ENCODE results near the gene RSPH4A.

DNA sequence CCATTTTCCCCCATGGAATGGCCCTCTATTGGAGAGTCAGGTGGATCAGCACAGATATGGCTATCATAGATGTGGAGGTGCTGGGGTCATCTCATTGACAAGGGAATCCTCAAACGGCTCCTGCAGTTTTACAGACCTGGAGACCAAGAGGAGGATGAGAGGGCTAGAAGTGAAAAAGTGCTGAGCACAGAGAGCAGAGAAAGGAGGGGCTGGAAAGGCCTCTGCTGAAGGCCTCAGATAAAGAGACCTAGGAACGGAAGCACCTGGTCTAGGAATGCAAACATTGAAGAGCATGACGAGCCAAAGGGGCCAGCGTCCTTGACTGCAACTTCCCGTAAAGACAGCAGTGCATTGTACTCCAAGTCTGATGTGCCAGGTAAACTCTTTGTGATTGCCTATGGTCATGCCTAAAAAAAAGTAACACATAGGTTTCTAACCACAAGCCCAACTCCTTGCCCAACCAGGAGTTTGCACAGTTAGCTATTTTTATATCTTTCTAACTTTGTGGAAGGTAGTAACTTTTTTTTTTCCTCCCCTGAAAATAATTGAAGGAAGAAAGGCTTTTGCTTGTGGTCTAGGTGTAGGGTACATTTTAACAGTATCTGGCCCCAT is 15.2 kb downstream of the RSPH4A start:
- TF ChIP-seq MAX (IDR thresholded peaks at IDR 0.05; ENCODE audit: low read depth, low read length) = no peak
- no peak for TF ChIP-seq CTCF (IDR thresholded peaks at IDR 0.05; ENCODE audit: low read depth, low read length)
- no peak for TF ChIP-seq POLR2A (IDR thresholded peaks at IDR 0.05; ENCODE audit: extremely low read depth, insufficient read length)
- TF ChIP-seq MYC (IDR thresholded peaks at IDR 0.05; ENCODE audit: low read depth, low read length) = no peak
